Hematopoietic multipotent progenitor cell treated with erythropoietin and hydrocortisone succinate and interleukin-3 and kit ligand, for 4 days (in vitro differentiated cells): ENCODE results near the gene MAD2L2.
A peak's percentile ranks its signal among the peaks of the same experiment; 100 is the strongest.

ENCODE experiments used
- DNase-seq: peaks from one replicate; pipeline ENCODE4 v3.0.0-alpha.2; 2015

The MAD2L2 gene

GRCh38 chr1:11652203-11652780, 28.7 kb downstream of the MAD2L2 start:
- no peak for DNase-seq

GRCh38 chr1:11651017-11651416, 29.9 kb downstream of the MAD2L2 start:
- no peak for DNase-seq

GRCh38 chr1:11650331-11650991, 30.5 kb downstream of the MAD2L2 start:
- DNase-seq: peak; percentile 91

GRCh38 chr1:11649624-11650330, 31.2 kb downstream of the MAD2L2 start:
- DNase-seq: no peak

- no peak for DNase-seq
Observed at GRCh38 chr1:11649237-11649623, 31.7 kb downstream of the MAD2L2 start.

- DNase-seq: no peak
Observed at GRCh38 chr1:11648732-11649158, 32.2 kb downstream of the MAD2L2 start.

- DNase-seq: no peak
Observed at GRCh38 chr1:11648039-11648438, 32.9 kb downstream of the MAD2L2 start.

- no peak for DNase-seq
Observed at GRCh38 chr1:11647333-11647732, 33.6 kb downstream of the MAD2L2 start.

- no peak for DNase-seq
Observed at GRCh38 chr1:11646317-11646716, 34.6 kb downstream of the MAD2L2 start.

- peak; percentile 92 for DNase-seq
Observed at GRCh38 chr1:11645670-11646265, 35.2 kb downstream of the MAD2L2 start.

GRCh38 chr1:11645270-11645669, 35.7 kb downstream of the MAD2L2 start:
- DNase-seq: no peak

- DNase-seq: no peak
Observed at GRCh38 chr1:11643782-11644181, 37.2 kb downstream of the MAD2L2 start.

- DNase-seq: peak; percentile 79
Observed at GRCh38 chr1:11642418-11643017, 38.4 kb downstream of the MAD2L2 start.

- DNase-seq: no peak
Observed at GRCh38 chr1:11641776-11642305, 39.1 kb downstream of the MAD2L2 start.

- DNase-seq: no peak
Observed at GRCh38 chr1:11640944-11641343, 40.0 kb downstream of the MAD2L2 start.

- no peak for DNase-seq
Observed at GRCh38 chr1:11640101-11640500, 40.8 kb downstream of the MAD2L2 start.

- no peak for DNase-seq
Observed at GRCh38 chr1:11639372-11639771, 41.6 kb downstream of the MAD2L2 start.

- DNase-seq: no peak
Observed at GRCh38 chr1:11638121-11638520, 42.8 kb downstream of the MAD2L2 start.

- DNase-seq: no peak
Observed at GRCh38 chr1:11634365-11635192, 46.4 kb downstream of the MAD2L2 start.

GRCh38 chr1:11629184-11630016, 51.5 kb downstream of the MAD2L2 start:
- DNase-seq: no peak

GRCh38 chr1:11628767-11629166, 52.2 kb downstream of the MAD2L2 start:
- DNase-seq: no peak
